ENCODE measurements around the gene PRKG1.
"Not testable (repeated sequence)": the region's sequence is repeated elsewhere in the genome, so short reads cannot be mapped to it uniquely, and the experiment has no call there.

Gene PRKG1

GRCh38 chr10:51687296-51687695, 613.0 kb downstream of the PRKG1 start:
- Histone ChIP-seq H3K27ac (ENCODE audit: low read depth, low read length) (no peak overlapping the region), H3K9ac (ENCODE audit: low read length) (no peak overlapping the region), H4K20me1 (ENCODE audit: low read depth, low read length) (no peaks in the 10 kb centered on the region), H2AFZ (ENCODE audit: low read depth, low read length, severe bottlenecking) (no peak overlapping the region), H3K79me2 (ENCODE audit: insufficient read depth, low read length) (no peaks in the 10 kb centered on the region), H3K4me3 (ENCODE audit: insufficient read depth, low read length, poor library complexity, severe bottlenecking) (no peak overlapping the region), H3F3A (ENCODE audit: insufficient read depth) (no peaks in the 10 kb centered on the region), H3K27me3 (ENCODE audit: low read length) (no peaks in the 10 kb centered on the region), H3K9me2 (replicated peaks; ENCODE audit: insufficient read depth, low read length) (no peaks in the 10 kb centered on the region), H3K4me2 (ENCODE audit: low read depth, low read length, poor library complexity, severe bottlenecking) (no peak overlapping the region), H3K9me3 (ENCODE audit: insufficient read depth, low read length) (no peaks in the 10 kb centered on the region), H3K36me3 (ENCODE audit: low read length) (no peaks in the 10 kb centered on the region)
- TF ChIP-seq EZH2phosphoT487 (conservative IDR thresholded peaks at IDR 0.05; ENCODE audit: low read length) (no peak), CTCF (IDR thresholded peaks at IDR 0.05; ENCODE audit: insufficient read depth, low read length, poor library complexity, severe bottlenecking) (no peak)

DNA sequence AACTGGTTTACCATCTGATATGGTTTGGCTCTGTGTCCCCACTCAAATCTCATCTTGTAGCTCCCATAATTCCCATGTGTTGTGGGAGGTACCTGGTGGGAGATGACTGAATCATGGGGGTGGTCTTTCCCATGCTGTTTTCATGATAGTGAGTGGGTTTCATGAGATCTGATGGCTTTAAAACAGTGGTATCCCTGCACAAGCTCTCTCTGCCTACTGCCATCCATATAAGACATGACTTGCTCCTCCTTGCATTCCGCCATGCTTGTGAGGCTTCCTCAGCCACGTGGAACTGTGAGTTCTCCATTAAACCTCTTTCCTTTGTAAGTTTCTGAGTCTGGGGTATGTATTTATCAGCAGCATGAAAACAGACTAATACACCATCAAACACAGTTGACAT, 614.5 kb downstream of the PRKG1 start:
- not testable (repeated sequence) for H3K27ac ChIP-seq (ENCODE audit: low read depth, low read length); H3K4me2 ChIP-seq (ENCODE audit: low read depth, low read length, poor library complexity, severe bottlenecking); H3K4me3 ChIP-seq (ENCODE audit: insufficient read depth, low read length, poor library complexity, severe bottlenecking); H3K79me2 ChIP-seq (ENCODE audit: insufficient read depth, low read length); H3K9ac ChIP-seq (ENCODE audit: low read length); H3K9me2 ChIP-seq (replicated peaks; ENCODE audit: insufficient read depth, low read length); H3K9me3 ChIP-seq (ENCODE audit: insufficient read depth, low read length); H3K27me3 ChIP-seq (ENCODE audit: low read length); H3K36me3 ChIP-seq (ENCODE audit: low read length); H4K20me1 ChIP-seq (ENCODE audit: low read depth, low read length); H3F3A ChIP-seq (ENCODE audit: insufficient read depth); H2AFZ ChIP-seq (ENCODE audit: low read depth, low read length, severe bottlenecking)

DNA sequence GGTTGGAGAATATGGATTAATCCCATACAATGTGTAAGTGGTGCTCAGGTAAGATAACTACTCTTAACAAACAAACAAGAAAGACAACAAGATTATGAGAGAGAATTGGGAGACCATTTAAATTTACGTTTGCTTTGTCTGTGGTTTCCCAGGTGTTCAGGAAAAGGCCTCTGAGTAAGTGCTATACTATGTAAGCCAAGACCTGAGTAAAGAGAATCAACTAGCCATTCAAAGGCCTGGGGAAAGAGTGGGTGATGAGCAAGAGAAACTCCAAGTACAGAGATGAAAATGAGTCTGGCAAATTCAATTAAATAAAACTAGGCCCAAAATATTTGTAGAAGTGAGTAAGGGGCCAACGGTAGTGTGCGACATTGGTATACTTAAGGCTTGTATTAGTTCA, 615.2 kb downstream of the PRKG1 start:
- H3K4me2 ChIP-seq (ENCODE audit: low read depth, low read length, poor library complexity, severe bottlenecking) = no peak overlapping the region

DNA sequence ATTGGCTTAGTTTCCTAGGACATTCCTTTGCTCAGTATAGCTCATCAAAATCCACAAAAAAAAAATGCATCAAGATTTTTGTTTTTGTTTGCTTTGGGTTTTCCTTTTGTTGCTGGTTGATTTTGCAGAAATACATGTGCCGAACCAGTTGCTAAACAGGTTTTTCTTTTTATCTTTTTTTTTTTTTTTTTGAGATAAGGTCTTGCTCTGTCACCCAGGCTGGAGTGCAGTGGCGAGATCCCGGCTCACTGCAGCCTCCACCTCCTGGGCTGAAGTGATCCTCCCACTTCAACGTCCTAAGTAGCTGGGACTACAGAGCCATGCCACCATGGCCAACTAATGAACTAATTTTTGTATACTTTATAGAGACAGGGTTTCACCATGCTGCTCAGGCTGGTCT, 616.8 kb downstream of the PRKG1 start:
- Histone ChIP-seq H3K9me3 (ENCODE audit: insufficient read depth, low read length) (no peaks in the 10 kb centered on the region), H3K4me2 (ENCODE audit: low read depth, low read length, poor library complexity, severe bottlenecking) (no peak overlapping the region), H3K4me3 (ENCODE audit: insufficient read depth, low read length, poor library complexity, severe bottlenecking) (no peak overlapping the region), H4K20me1 (ENCODE audit: low read depth, low read length) (peaks cover 6% of the 10 kb centered on the region; the same call in 1 of the 2 replicates), H3K36me3 (ENCODE audit: low read length) (no peaks in the 10 kb centered on the region; the same call in 1 of the 2 replicates), H3F3A (ENCODE audit: insufficient read depth) (no peaks in the 10 kb centered on the region), H3K9me2 (replicated peaks; ENCODE audit: insufficient read depth, low read length) (no peaks in the 10 kb centered on the region), H3K27me3 (ENCODE audit: low read length) (no peaks in the 10 kb centered on the region), H3K27ac (ENCODE audit: low read depth, low read length) (no peak overlapping the region), H3K79me2 (ENCODE audit: insufficient read depth, low read length) (peaks cover 3% of the 10 kb centered on the region; the same call in 1 of the 2 replicates), H3K9ac (ENCODE audit: low read length) (no peak overlapping the region), H2AFZ (ENCODE audit: low read depth, low read length, severe bottlenecking) (no peak overlapping the region)
- no peak for TF ChIP-seq EZH2phosphoT487 (conservative IDR thresholded peaks at IDR 0.05; ENCODE audit: low read length)
- no peak for TF ChIP-seq CTCF (IDR thresholded peaks at IDR 0.05; ENCODE audit: insufficient read depth, low read length, poor library complexity, severe bottlenecking)

More for the DNA sequence above, 615.2 kb downstream of the PRKG1 start:
- no peak overlapping the region for H2AFZ ChIP-seq (ENCODE audit: low read depth, low read length, severe bottlenecking)
- H3K9ac ChIP-seq (ENCODE audit: low read length) = no peak overlapping the region
- no peaks in the 10 kb centered on the region for H3K27me3 ChIP-seq (ENCODE audit: low read length)
- no peaks in the 10 kb centered on the region for H3F3A ChIP-seq (ENCODE audit: insufficient read depth)
- no peak overlapping the region for H3K4me3 ChIP-seq (ENCODE audit: insufficient read depth, low read length, poor library complexity, severe bottlenecking)
- H3K9me2 ChIP-seq (replicated peaks; ENCODE audit: insufficient read depth, low read length) = no peaks in the 10 kb centered on the region
- TF ChIP-seq EZH2phosphoT487 (conservative IDR thresholded peaks at IDR 0.05; ENCODE audit: low read length) (no peak), CTCF (IDR thresholded peaks at IDR 0.05; ENCODE audit: insufficient read depth, low read length, poor library complexity, severe bottlenecking) (no peak)
- no peaks in the 10 kb centered on the region for H3K9me3 ChIP-seq (ENCODE audit: insufficient read depth, low read length)
- H3K36me3 ChIP-seq (ENCODE audit: low read length) = no peaks in the 10 kb centered on the region
- H3K79me2 ChIP-seq (ENCODE audit: insufficient read depth, low read length) = no peaks in the 10 kb centered on the region
- H4K20me1 ChIP-seq (ENCODE audit: low read depth, low read length) = no peaks in the 10 kb centered on the region
- no peak overlapping the region for H3K27ac ChIP-seq (ENCODE audit: low read depth, low read length)
